HG03558 (cell line): ENCODE data around the gene CD40LG.

Source experiments
- ATAC-seq: cut with Tn5 transposase; IDR thresholded peaks from one replicate; pipeline ENCODE4 v1.9.1; 2021; ENCODE audit warnings: moderate number of reproducible peaks; ENCODE audit not compliant: unreplicated experiment; ENCODE audit errors: extremely low read depth

CD40LG gene

DNA sequence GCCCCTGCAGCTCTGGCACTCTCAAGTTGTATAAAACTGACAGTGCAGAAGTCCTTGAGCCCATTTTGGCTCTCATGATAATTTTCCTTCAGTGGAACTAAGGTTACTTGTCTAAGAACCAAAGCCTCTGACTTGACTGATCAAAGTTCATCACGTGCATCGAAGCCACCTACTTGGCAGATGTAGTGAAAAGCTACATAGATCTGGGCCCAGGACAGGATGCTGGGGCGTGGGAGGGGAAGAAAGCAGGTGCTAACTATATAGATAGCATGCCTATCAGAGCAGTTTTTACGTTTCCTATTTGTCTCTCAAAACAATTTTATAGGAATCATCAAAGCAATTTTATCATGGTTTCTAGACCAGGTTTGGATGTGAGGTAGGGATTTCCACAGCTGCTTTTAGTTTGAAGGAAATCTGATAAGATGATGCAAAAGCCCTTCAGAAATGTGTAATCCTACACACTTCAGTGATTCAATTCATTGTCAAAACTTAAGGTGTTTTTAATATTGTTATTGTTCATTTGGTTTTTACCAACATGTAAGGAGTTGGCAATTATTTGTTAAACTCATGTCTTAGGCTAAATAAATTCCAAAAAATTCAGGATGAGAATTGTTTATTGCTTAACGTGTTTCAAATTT, 1.2 kb upstream of the CD40LG start:
- ATAC-seq: no peak

DNA sequence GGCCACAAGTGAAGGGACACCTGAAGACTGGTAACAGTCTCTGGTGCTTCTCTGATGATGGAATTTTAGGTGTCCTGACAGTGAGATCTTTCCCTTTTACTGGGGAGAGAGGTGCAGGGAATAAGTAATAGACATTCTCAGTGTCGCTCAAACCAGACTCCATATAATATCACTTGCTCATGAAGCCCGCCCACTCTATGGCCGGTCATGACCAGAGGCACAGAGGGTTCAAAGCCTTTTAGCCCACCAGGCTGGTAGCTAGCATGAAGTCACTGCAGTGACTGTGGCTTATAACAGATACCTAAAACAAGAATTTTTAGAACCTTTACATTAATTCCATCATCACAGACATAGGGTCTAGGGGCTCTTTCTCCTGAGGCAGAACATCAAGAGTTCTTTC, 2.9 kb downstream of the CD40LG start:
- no peak for ATAC-seq

DNA sequence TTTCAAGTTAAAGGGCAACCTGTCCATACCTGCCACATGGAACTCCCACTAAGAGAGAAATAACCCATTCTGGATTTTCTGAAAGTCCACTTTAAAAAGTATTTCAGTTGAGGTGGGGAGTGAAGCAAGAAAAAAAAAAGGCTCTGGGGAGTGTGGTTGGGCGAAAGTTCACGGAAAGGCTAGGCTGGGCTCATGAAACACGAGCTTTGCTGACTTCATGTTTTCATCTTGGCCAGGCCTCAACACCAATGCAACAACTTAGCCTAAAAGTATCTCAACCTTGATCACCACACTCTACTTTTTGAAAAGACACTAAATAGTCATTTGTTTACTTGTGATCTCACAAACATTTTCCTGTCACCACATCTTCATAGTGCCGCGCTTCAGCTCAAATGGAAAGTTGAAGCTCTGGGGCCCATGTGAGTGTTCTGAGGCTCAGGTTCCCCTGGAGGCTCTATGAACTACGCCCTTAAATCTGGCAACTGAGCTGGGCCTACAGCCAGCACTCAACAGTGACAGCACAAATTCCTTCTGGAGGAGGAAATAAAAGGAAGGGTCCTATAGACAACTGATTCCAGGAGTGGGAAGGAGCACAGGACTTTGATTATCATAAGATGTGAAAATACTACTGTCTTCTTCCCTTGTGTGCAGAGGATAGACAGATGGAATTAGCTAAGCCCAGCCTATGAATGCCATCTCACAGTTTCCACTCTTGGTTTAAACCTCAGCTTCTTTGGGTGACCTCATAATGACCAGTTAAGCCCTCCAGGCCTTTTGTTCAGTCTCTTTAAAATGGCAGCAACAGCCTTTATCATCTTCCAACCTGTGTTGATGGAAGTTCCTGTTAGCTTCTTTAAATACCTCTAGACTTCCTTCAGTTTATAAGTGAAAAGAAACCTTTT, 5.1 kb downstream of the CD40LG start:
- ATAC-seq: no peak

DNA sequence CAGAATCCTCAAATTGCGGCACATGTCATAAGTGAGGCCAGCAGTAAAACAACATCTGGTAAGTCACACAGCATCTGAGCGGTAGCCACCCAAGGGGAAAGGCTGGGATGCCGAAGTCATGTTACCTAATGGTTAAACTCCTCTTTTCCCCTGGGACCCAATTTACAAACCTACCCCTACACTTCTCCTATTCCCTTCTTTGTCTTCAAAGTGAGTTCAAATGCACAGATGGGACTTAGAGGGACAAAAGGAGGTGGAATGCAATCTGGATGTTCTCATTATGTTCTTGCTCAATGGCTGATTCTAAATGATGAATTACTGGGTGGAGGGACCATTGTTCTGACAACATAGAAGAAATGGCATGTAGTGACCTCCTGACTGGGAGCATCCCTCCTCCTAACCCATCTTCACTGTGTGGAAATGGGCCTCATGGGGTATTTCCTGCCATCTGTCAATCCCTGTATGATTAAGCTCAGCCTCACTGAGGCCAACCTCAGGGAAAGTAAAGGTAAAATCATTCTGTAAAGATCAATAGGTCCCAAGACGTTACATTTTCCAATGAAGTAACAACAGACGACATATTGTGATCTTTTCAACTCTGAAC, 8.5 kb downstream of the CD40LG start:
- no peak for ATAC-seq

DNA sequence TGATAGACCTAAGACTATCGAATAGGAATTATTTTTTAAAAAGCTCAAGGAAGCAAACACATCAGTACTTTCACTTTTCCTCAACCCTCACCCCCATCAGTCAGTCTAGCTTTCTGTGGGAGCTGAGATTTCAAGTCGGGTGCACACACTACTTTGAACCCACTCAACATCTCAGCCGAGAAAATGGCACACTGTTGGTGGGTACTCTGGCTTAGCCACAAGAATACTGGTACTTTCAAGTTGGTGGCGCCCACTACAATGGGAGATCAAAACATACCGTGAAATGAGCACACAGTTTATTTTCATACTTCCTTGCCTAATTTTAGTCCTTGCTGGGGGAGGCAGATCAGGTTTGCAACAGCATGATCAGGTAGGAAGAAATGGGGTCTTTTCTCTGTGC, 10.2 kb downstream of the CD40LG start:
- no peak for ATAC-seq

DNA sequence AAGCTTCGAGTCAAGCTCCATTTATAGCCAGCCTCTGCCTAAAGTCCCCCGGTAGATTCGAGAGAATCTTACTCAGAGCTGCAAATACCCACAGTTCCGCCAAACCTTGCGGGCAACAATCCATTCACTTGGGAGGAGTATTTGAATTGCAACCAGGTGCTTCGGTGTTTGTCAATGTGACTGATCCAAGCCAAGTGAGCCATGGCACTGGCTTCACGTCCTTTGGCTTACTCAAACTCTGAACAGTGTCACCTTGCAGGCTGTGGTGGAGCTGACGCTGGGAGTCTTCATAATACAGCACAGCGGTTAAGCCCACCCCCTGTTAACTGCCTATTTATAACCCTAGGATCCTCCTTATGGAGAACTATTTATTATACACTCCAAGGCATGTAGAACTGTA, 11.2 kb downstream of the CD40LG start:
- no peak for ATAC-seq

DNA sequence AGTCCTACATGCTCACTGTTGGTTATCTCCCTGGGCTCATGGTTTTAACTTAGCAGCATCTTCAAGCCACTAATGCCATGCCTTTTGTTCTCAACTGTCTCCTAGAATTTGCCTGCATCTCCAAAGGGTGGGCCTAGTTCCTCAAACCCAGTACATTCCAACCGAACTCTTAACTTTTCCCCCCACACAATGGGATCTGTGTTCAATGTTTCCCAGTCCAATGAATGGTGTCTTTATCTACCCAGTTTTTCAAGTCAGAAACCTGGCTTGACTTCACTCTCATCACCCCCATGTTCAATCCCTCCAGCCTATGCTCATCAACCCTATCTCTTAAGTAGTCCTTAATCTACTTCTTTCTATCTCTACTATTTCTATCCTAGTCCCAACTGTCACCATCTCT, 12.9 kb downstream of the CD40LG start:
- no peak for ATAC-seq

DNA sequence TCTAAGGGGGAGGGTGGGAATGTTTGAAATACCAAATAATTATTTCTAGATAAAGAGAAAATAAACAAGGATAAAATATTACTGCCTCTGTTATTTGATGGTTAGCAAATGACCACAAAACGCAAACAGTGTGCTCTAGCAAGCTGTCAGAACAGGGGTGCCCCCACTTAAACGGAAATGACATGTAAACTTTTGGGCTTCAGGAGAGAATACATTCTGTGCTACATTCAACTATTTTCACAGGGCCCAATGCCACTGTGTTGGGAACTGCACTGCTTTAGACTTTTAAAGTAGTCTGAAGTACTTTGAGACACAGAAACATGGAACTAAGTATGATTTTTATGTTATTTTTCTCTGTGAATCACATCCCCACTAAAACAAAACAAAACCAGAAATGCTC, 14.1 kb downstream of the CD40LG start:
- ATAC-seq: no peak

DNA sequence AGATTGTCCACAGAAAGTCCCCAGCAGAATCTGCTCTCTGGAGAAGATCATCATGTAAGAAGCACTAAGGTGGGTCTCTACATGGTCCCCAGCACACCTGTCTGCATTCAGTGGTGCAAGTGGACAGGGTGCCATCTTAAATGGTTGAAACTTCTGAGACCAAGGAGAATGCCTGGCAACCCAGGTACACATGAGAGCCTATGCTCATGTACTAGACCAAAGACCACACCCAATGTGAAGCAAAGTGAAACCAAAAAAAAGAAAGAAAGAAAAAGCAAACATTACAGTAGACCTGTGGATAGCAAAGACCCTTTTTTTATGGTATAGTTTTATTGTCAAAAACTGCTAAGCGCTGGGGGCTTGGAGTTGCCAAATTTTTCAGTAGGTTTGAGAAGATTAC, 15.0 kb downstream of the CD40LG start:
- ATAC-seq: no peak

DNA sequence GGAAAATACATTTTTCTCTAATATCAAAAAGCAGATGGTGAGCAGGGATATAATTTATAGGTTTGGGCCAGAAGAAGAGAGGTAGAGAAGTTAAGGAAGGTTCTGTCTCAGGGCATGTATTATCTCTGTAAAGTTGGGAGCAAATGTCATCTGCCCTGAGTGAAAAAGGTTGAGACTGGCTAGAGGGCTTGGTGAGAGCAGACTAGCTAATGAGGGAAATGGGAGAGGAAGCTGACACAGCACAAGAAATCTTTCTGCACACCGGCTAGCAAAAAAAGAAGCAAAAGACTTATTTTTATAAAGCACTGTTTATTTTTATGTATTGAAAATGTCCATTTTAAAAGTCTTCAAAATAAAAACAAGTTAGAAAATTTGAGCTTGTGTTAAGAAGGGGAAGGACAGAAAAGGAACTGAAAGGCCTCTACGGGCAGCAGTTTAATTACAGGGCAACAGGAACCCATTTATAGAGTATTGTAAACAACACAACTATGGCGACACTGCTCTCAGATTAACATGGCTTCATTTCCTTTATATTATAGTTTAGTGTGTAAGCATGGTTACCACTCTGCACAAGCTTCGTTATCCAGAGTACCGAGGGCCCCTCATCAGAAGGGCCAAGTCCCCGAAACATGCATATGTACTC, 17.4 kb downstream of the CD40LG start:
- no peak for ATAC-seq

DNA sequence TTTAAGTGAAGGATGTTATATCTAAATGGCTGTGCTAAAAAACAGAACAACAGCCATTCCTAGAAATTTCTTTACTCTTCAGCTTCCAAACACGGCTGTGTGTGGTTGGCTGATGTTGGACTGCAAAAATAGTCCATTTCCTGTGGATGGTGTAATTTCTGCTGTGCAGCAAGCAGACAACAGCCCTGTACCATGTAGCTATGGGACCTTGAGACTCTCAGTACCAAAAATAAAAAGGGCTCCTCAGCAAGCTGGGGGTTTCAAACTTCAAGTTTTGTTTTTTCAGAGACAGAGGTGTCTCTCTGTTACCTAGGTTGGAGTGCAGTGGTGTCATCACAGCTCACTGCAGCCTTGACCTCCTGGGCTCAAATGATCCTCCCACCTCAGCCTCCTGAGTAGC, 18.1 kb downstream of the CD40LG start:
- no peak for ATAC-seq

DNA sequence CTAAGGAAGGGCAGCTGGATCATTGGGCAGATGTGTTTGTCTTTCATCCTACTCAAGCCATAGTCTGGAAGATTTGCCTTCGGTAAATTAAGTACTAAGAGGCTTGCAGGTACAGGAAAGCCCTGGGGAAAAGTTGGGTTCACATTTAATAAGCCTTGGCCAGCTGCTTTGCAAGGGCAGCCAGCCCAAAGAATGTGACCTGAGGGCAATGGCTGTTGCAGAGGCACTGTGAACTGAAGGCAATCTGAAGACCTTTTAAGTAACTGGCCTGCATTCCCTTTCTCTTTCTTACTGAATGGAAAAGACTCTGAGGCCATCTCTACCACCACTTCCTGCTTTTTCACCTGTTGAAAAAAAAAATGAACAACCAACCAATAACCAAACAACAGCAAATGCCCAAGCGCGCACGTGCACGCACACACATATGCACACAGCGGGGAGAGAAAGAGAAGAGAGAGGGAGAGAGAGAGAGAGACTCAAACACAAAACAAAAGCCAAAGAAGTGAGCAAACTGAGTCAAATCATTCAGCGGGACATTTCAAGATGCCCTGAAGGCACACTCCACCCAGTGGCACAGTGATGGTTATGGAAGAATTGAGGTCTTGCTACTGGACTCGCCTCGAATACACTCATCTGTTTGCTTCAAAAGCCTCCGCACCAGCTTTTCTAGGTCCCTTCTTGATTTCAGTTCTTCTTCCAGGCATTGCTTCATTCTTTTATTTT, 19.6 kb downstream of the CD40LG start:
- no peak for ATAC-seq

DNA sequence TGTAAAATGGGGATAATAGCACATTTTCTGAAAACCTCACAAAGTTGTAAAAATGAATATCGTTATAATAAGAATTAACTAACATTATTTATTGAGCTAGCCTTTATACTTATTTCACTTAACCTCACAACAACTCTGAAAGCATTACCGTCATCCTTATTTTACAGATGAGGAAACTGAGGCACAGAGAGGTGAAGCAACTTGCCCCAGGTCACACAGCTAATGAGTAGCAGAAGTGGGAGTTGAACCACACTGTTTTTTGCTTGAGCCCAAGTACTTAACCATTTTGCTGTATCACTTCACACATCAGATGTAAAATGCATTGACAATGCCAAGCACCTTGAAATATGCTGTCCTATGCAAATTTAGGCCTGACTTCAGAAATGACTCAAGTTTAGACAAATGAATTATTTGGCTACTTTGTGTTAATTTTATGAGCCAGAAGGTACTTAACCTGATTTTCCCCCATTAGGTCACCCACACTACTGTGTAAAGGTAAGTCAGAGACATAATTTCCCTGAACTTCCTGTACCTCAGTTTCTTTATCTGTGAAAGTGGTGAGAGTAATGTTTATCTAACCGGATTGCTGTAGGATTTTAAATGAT, 23.1 kb downstream of the CD40LG start:
- no peak for ATAC-seq

DNA sequence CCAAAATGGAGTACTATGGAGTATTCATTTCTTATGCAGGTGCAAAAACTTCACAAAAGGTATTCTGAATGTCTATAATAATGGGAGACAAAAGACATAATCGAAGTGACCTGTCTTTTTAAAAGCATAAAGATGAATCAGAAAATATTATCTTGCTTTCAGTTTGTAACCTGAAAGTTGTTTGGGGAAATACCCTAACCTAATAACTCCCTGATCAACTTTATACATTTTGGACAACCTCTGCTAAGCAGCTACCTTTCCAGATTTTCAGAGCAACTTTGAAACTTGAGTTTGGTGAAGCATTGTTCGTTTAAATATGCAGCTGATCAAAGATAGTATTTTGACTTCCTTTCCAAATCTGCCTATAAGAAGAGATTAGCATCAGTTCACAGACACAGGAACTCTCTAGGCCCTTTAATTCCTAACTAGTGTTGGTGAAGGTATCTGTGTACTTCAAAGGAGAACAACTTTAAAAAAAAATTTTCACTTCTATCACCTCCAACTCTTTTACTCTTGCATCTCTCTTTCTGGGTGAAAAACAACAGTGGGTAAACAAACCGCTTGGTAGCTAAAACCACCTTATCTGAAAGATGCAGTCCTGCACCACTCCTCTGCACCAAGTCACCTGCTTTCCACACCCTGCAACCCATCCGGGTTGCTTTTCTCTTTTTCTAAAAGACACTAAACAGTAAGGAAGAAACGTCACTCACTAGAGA, 26.5 kb downstream of the CD40LG start:
- no peak for ATAC-seq

DNA sequence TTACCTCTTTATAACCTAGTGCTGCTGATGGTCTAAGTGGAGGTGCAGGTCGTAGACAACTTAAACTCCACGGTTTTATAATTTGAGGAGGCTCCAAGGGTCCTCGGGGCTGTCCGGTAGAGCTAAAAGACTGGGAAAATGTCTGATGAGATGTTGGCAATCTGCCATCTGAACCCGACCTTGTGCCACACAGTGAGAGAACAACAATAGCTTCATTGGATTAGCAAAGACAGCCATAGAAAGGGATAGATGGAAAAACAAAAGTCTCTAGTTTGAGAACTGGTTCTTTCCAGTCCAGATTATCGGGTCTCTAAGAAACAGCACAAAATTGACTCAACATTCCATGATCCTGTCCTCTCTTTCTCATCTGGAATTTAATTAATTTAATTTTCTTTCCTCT, 31.6 kb downstream of the CD40LG start:
- ATAC-seq: no peak

DNA sequence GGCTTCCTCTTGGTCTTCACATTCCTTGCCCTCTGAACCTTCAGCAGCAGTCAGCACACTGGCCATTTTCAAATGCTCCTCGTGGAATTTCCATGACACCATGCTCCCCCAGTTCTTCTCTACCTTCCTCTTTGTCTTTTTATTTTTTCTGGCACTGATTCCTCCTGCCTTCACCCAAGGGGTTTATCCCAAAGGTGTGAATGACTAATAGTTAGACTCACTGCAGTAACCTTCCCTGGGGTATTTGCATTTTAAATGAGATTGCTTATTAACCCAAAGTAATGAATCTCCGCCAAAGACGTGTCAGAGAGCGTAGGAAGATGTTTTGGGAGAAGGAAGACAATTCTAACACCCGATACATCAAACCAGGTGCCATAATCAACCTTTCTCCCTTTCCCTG, 36.2 kb downstream of the CD40LG start:
- no peak for ATAC-seq

DNA sequence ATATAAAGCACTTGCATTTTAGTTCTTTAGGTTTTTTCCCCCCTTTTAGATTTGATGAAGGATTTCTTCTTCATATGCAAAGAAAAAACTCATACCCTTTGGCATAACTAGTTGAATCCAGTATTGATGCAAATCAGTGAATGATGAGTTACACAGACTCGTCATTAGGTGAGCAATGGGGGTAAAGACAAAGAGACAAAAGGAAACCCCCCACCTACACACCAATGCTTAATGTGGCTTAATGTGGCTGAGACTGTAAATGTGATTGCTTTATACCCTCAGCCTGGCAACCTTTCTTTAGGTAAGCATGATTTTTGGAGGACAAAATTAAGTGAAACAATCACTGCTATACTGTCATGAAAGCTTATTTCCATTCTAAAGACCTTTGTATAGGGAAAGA, 39.5 kb downstream of the CD40LG start:
- no peak for ATAC-seq

DNA sequence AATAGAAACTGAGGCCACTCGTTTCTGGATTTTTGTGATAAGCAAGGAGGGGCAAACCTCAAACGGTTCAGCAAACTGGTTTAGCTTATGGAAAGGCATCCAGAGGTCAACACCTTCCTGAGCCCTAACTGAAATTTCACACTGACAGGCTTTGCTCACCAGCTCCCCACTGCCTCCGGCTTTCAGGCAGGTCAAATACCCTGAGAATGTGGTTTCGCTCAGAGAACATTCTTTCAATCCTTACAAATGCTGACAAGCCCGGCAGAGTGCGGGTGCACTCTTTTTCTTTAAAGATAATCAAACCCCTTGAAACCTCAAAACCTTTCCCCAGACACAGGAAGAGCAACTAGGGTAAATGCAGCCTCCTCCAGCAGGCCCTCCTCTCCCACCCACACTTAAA, 41.5 kb downstream of the CD40LG start:
- no peak for ATAC-seq

DNA sequence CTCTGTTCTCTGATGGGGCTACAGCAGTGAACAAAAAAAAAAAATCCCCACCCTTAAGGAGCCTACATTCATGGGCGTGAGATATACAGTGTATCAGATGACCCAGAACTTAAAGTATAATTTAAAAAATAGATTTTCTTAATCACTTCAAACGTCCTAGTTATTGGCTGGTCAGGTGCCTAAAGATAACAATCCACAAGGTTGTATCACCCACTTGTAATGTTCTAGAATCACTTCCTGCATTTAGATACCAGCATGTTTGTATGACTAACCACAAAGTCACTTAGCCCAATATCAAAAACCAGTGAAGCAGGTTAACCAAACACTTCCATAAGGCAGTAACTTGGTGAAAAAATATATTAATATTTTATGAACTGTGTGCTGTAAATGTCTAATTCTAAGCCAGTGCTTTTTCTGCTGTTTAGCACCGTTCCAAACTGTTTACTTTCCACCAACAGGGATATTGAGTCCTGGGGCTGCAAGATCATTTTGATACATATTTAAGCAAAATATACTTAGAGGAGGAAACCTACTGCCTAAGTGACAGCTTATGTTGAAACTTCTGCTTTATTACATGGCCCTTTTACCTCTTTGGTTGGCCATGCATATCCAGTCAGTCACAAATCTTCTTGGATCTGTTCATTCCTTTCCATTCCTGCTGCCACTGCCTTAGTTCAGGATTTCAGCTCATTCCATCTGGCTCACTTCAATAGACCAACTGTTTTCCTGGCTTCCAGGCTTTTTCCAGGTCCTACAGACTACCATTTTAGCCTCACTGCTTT, 43.3 kb downstream of the CD40LG start:
- ATAC-seq: no peak
